Peyer's patch (tissue), 4 donors: Measurements from ENCODE around the gene STON2.

Source experiments
- CTCF ChIP-seq, 6 experiments: fragments of 450-650 bp in 4 of 6; fragments of 200-600 bp in 2 of 6; sonication (generic) in 1 of 6; IDR thresholded peaks; one replicate each; pipeline ENCODE4 v1.5.1; 2017 to 2019; ENCODE audit warnings: antibody characterized with exemption in 6 of 6, mild to moderate bottlenecking in 3 of 6, moderate library complexity in 1 of 6
- POLR2A ChIP-seq, 2 donors: fragments of 450-650 bp; IDR thresholded peaks; one replicate each; pipeline ENCODE4 v1.5.1; 2017; ENCODE audit warnings: antibody characterized with exemption in 2 of 2, mild to moderate bottlenecking in 2 of 2, moderate library complexity in 2 of 2

GRCh38 chr14:81440041-81440440 is 39.9 kb upstream of the STON2 start:
- no peak for TF ChIP-seq CTCF (IDR thresholded peaks at IDR 0.05)
- no peak for TF ChIP-seq POLR2A (IDR thresholded peaks at IDR 0.05)
